K562 (cell line): ENCODE measurements around the gene LSS. TPM values are rescaled to one million over a fixed set of nuclear protein-coding genes. Genes with fewer than 3 reads are reported as not detected.

Experiments
- ELF4 ChIP-seq: fragments of 450-650 bp; formaldehyde crosslinking; IDR thresholded peaks from 2 replicates; pipeline ENCODE4 v1.4.0; 2022; ENCODE audit warnings: missing genetic modification characterization
- EP400 ChIP-seq: fragments of 450-650 bp; IDR thresholded peaks from 2 replicates; pipeline ENCODE4 v1.6.1; 2017; ENCODE audit warnings: antibody characterized with exemption, mild to moderate bottlenecking, moderate library complexity
- ESRRB ChIP-seq: fragments of 250-450 bp; sonication (Bioruptor Pico); IDR thresholded peaks from 2 replicates; pipeline ENCODE4 v1.5.0; 2020; ENCODE audit warnings: mild to moderate bottlenecking, moderate library complexity, borderline replicate concordance
- FOXK1 ChIP-seq: sonication (generic); formaldehyde crosslinking; IDR thresholded peaks from 2 replicates; pipeline ENCODE4 v1.8.0; 2022; ENCODE audit warnings: missing genetic modification reagents, mild to moderate bottlenecking, borderline replicate concordance
- FOXM1 ChIP-seq, 2 experiments: fragments of 450-650 bp in 1 of 2; sonication (generic) in 1 of 2; formaldehyde crosslinking in 1 of 2; IDR thresholded peaks; 2 replicates each; pipeline versions ENCODE4 v1.6.1 to v1.9.0; 2017 to 2022; ENCODE audit warnings: low read depth in 2 of 2, mild to moderate bottlenecking in 2 of 2, missing genetic modification reagents in 1 of 2, moderate library complexity in 1 of 2
- GABPA ChIP-seq: fragments of 200-800 bp; sonication (Bioruptor generic); conservative IDR thresholded peaks from 2 replicates; pipeline ENCODE4 v1.6.1; 2016; ENCODE audit warnings: low read depth, missing genetic modification characterization, missing compliant biosample characterization
- KLF1 ChIP-seq: fragments of 450-650 bp; IDR thresholded peaks from 2 replicates; pipeline ENCODE4 v1.6.1; 2016; ENCODE audit warnings: missing genetic modification characterization, missing compliant biosample characterization
- MAFG ChIP-seq: fragments of 450-650 bp; conservative IDR thresholded peaks from 2 replicates; pipeline ENCODE4 v1.6.1; 2016; ENCODE audit warnings: missing genetic modification characterization, missing compliant biosample characterization
- SMAD1 ChIP-seq: fragments of 150-350 bp; IDR thresholded peaks from 2 replicates; pipeline ENCODE4 v1.6.1; 2014; ENCODE audit warnings: low read length, low read depth; ENCODE audit not compliant: partially characterized antibody
- TARDBP ChIP-seq: fragments of 450-650 bp; IDR thresholded peaks from 2 replicates; pipeline ENCODE4 v1.6.1; 2016
- ZFX ChIP-seq: sonication (generic); formaldehyde crosslinking; IDR thresholded peaks from 2 replicates; pipeline ENCODE4 v1.8.0; 2022; ENCODE audit warnings: mild to moderate bottlenecking, missing genetic modification reagents, moderate library complexity
- ZKSCAN8 ChIP-seq: fragments of 200-800 bp; sonication (Bioruptor generic); IDR thresholded peaks from 2 replicates; pipeline ENCODE4 v1.6.1; 2016; ENCODE audit warnings: missing genetic modification characterization, missing compliant biosample characterization
- ZNF551 ChIP-seq: fragments of 250-450 bp; sonication (Bioruptor Pico); IDR thresholded peaks from 2 replicates; pipeline ENCODE4 v1.5.0; 2021; ENCODE audit warnings: mild to moderate bottlenecking, moderate library complexity
- ZNF57 ChIP-seq: fragments of 450-650 bp; formaldehyde crosslinking; IDR thresholded peaks from 2 replicates; pipeline ENCODE4 v1.4.0; 2020; ENCODE audit warnings: mild to moderate bottlenecking, moderate library complexity
- ZNF586 ChIP-seq: fragments of 450-650 bp; formaldehyde crosslinking; conservative IDR thresholded peaks from 2 replicates; pipeline ENCODE4 v1.4.0; 2020; ENCODE audit warnings: mild to moderate bottlenecking, moderate library complexity
- polyA plus RNA-seq, 8 experiments: library from polyadenylated mRNA; depleted of rRNA in 4 of 8; stranded (reverse) in 5 of 8; unstranded in 3 of 8; fragments of >200 nt; fragmentation: Nextera tagmentation in 2 of 8; fragmentation: Illumina TruSeq in 1 of 8; extraction: Ambion mirVana in 2 of 8; extraction: Trizol in 1 of 8; gene quantifications; 2 replicates each; pipeline versions ENCODE4 v1.2.1 to v1.2.3, GENCODE V29; 2011 to 2014; ENCODE audit warnings: inconsistent platforms in 1 of 8, missing spikeins in 1 of 8
- total RNA-seq, 7 experiments: library from RNA; depleted of rRNA in 6 of 7; stranded (reverse); fragments of >200 nt in 6 of 7; fragmentation: Illumina TruSeq in 2 of 7; extraction: Trizol in 2 of 7; gene quantifications; 2 replicates each; pipeline versions ENCODE4 v1.2.1 to v1.2.3, GENCODE V29; 2011 to 2021; ENCODE audit warnings: low replicate concordance in 1 of 7
- TF ChIP-seq, protein P1 (sequence below): fragments of 450-650 bp; formaldehyde crosslinking; IDR thresholded peaks from 2 replicates; pipeline ENCODE4 v1.4.0; 2022; ENCODE audit warnings: missing genetic modification characterization
- TF ChIP-seq, protein P2 (sequence below): fragments of 450-650 bp; IDR thresholded peaks from 2 replicates; pipeline ENCODE4 v1.6.1; 2018; ENCODE audit not compliant: partially characterized antibody
- TF ChIP-seq, protein P3 (sequence below): fragments of 450-650 bp; IDR thresholded peaks from 2 replicates; pipeline ENCODE4 v1.6.1; 2016; ENCODE audit warnings: borderline replicate concordance
- TF ChIP-seq, protein P4 (sequence below): IDR thresholded peaks from 2 replicates; pipeline ENCODE4 v1.6.1; 2014; ENCODE audit warnings: antibody characterized with exemption

LSS gene
- total and polyA plus RNA-seq, 9 of the 15 experiments (the other 6 are each of a cell fraction or from before 2014, with no cell fraction given): 2.2 to 89.5 (median 37.4) TPM

DNA sequence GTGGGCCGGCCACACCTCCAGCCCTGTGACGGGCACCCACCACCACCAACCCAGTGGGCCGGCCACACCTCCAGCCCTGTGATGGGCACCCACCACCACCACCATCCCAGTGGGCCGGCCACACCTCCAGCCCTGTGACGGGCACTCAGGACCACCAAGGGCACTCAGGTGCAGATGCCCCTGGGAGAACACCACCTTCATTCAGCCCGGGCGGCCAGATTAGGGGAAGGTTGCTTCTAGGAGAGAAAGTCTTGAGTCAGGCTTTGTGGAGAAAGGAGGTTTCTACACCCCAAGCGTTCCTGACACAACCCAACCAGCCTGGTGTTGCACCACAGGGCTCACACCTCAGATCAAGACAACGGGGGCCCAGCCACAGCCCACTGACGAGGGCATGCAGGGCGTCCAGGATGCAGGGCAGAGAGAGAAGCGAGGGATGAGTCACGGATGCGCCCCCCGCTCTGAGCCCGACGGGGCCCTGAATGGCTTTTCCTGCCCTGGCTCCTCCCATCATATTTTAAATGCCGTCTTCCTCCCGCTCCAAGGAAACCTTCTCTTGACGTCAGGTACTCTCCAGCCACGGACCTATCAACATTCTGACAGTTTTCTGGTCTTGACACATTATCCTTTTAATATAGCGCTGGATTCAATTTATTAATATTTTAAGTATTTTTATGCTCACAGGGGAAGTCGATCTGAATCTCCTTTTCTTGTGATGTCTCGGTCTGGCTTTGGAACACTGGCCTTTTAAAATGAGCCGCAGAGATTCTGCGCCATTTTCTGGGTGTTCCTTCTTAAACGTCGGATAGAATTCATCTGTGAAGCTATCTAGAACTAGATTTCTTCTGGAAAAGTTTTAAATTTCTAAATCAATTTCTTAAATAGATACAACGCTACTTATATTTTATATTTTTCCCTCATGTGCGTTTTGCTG, 43.7 kb downstream of the LSS start (continued):
- no peak for TF ChIP-seq ZNF586 (CRISPR knock-in tag)
- TF ChIP-seq, protein P1, sequence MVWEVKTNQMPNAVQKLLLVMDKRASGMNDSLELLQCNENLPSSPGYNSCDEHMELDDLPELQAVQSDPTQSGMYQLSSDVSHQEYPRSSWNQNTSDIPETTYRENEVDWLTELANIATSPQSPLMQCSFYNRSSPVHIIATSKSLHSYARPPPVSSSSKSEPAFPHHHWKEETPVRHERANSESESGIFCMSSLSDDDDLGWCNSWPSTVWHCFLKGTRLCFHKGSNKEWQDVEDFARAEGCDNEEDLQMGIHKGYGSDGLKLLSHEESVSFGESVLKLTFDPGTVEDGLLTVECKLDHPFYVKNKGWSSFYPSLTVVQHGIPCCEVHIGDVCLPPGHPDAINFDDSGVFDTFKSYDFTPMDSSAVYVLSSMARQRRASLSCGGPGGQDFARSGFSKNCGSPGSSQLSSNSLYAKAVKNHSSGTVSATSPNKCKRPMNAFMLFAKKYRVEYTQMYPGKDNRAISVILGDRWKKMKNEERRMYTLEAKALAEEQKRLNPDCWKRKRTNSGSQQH (CRISPR knock-in tag): no peak
- no peak for TF ChIP-seq SMAD1
- TF ChIP-seq, protein P2, sequence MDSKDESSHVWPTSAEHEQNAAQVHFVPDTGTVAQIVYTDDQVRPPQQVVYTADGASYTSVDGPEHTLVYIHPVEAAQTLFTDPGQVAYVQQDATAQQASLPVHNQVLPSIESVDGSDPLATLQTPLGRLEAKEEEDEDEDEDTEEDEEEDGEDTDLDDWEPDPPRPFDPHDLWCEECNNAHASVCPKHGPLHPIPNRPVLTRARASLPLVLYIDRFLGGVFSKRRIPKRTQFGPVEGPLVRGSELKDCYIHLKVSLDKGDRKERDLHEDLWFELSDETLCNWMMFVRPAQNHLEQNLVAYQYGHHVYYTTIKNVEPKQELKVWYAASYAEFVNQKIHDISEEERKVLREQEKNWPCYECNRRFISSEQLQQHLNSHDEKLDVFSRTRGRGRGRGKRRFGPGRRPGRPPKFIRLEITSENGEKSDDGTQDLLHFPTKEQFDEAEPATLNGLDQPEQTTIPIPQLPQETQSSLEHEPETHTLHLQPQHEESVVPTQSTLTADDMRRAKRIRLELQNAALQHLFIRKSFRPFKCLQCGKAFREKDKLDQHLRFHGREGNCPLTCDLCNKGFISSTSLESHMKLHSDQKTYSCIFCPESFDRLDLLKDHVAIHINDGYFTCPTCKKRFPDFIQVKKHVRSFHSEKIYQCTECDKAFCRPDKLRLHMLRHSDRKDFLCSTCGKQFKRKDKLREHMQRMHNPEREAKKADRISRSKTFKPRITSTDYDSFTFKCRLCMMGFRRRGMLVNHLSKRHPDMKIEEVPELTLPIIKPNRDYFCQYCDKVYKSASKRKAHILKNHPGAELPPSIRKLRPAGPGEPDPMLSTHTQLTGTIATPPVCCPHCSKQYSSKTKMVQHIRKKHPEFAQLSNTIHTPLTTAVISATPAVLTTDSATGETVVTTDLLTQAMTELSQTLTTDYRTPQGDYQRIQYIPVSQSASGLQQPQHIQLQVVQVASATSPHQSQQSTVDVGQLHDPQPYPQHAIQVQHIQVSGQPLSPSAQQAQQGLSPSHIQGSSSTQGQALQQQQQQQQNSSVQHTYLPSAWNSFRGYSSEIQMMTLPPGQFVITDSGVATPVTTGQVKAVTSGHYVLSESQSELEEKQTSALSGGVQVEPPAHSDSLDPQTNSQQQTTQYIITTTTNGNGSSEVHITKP: peak; percentile 82
- TF ChIP-seq, protein P3, sequence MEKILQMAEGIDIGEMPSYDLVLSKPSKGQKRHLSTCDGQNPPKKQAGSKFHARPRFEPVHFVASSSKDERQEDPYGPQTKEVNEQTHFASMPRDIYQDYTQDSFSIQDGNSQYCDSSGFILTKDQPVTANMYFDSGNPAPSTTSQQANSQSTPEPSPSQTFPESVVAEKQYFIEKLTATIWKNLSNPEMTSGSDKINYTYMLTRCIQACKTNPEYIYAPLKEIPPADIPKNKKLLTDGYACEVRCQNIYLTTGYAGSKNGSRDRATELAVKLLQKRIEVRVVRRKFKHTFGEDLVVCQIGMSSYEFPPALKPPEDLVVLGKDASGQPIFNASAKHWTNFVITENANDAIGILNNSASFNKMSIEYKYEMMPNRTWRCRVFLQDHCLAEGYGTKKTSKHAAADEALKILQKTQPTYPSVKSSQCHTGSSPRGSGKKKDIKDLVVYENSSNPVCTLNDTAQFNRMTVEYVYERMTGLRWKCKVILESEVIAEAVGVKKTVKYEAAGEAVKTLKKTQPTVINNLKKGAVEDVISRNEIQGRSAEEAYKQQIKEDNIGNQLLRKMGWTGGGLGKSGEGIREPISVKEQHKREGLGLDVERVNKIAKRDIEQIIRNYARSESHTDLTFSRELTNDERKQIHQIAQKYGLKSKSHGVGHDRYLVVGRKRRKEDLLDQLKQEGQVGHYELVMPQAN: peak; percentile 81; the same call in 1 of the 2 replicates
- TF ChIP-seq EP400: peak; percentile 48; the same call in 1 of the 2 replicates
- TF ChIP-seq ZFX (CRISPR knock-in tag): peak; percentile 57
- TF ChIP-seq, protein P4, sequence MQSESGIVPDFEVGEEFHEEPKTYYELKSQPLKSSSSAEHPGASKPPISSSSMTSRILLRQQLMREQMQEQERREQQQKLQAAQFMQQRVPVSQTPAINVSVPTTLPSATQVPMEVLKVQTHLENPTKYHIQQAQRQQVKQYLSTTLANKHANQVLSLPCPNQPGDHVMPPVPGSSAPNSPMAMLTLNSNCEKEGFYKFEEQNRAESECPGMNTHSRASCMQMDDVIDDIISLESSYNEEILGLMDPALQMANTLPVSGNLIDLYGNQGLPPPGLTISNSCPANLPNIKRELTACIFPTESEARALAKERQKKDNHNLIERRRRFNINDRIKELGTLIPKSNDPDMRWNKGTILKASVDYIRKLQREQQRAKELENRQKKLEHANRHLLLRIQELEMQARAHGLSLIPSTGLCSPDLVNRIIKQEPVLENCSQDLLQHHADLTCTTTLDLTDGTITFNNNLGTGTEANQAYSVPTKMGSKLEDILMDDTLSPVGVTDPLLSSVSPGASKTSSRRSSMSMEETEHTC: no peak
- TF ChIP-seq MAFG: no peak
- TF ChIP-seq FOXK1 (CRISPR knock-in tag): peak; percentile 76; the same call in 1 of the 2 replicates
- TF ChIP-seq ZKSCAN8 (CRISPR knock-in tag): no peak
- TF ChIP-seq TARDBP: no peak
- TF ChIP-seq FOXM1 (IDR thresholded peaks at IDR 0.05; ENCODE audit: low read depth): no peak
- TF ChIP-seq FOXM1 (CRISPR knock-in tag; IDR thresholded peaks at IDR 0.05; ENCODE audit: low read depth): no peak
- peak; percentile 40; the same call in 1 of the 2 replicates for TF ChIP-seq KLF1 (tag)
- no peak for TF ChIP-seq ELF4 (CRISPR knock-in tag)
- no peak for TF ChIP-seq ZNF57 (CRISPR knock-in tag)
- no peak for TF ChIP-seq ESRRB
- TF ChIP-seq GABPA (tag): peak; percentile 59
- TF ChIP-seq ZNF551: no peak
